HepG2 (cell line): ENCODE data around the gene ARIH2. TPM values are rescaled to one million over a fixed set of nuclear protein-coding genes. Genes with fewer than 3 reads are reported as not detected.
A peak's percentile ranks its signal among the peaks of the same experiment; 100 is the strongest.

Experiments used
- ATRX ChIP-seq: sonication (generic); formaldehyde crosslinking; IDR thresholded peaks from 2 replicates; pipeline ENCODE4 v1.4.0; 2020; ENCODE audit warnings: missing genetic modification reagents, borderline replicate concordance
- CBFB ChIP-seq: sonication (generic); formaldehyde crosslinking; IDR thresholded peaks from 2 replicates; pipeline ENCODE4 v1.4.0; 2020; ENCODE audit warnings: missing genetic modification reagents
- ELF3 ChIP-seq: IDR thresholded peaks from 2 replicates; pipeline ENCODE4 v1.6.1; 2016; ENCODE audit warnings: missing genetic modification reagents, missing compliant biosample characterization
- HOXA7 ChIP-seq: sonication (generic); formaldehyde crosslinking; IDR thresholded peaks from 2 replicates; pipeline ENCODE4 v1.8.1; 2022; ENCODE audit warnings: mild to moderate bottlenecking, missing genetic modification reagents, moderate library complexity
- KAT8 ChIP-seq: IDR thresholded peaks from 2 replicates; pipeline ENCODE4 v1.6.1; 2016; ENCODE audit warnings: missing genetic modification reagents, missing compliant biosample characterization
- NFIB ChIP-seq: sonication (generic); formaldehyde crosslinking; IDR thresholded peaks from 2 replicates; pipeline ENCODE4 v1.9.0; 2021; ENCODE audit warnings: missing genetic modification reagents, mild to moderate bottlenecking, borderline replicate concordance
- PCBP2 ChIP-seq: fragments of 200-400 bp; formaldehyde crosslinking; optimal IDR thresholded peaks from 2 replicates; pipeline ENCODE3; 2018; ENCODE audit warnings: low read length, low read depth; ENCODE audit not compliant: poor library complexity, severe bottlenecking
- SCMH1 ChIP-seq: sonication (generic); formaldehyde crosslinking; IDR thresholded peaks from 2 replicates; pipeline ENCODE4 v1.9.0; 2021; ENCODE audit warnings: missing genetic modification reagents, mild to moderate bottlenecking, borderline replicate concordance
- SRSF1 ChIP-seq: fragments of 200-400 bp; formaldehyde crosslinking; optimal IDR thresholded peaks from 2 replicates; pipeline ENCODE3; 2017; ENCODE audit warnings: mild to moderate bottlenecking, low read depth, low read length, moderate library complexity
- ZFP36L1 ChIP-seq: sonication (generic); formaldehyde crosslinking; IDR thresholded peaks from 2 replicates; pipeline ENCODE4 v1.8.0; 2022; ENCODE audit warnings: mild to moderate bottlenecking, missing genetic modification reagents, moderate library complexity
- ZNF550 ChIP-seq: sonication (generic); formaldehyde crosslinking; IDR thresholded peaks from 2 replicates; pipeline ENCODE4 v1.4.0; 2020; ENCODE audit warnings: mild to moderate bottlenecking, missing genetic modification reagents, borderline replicate concordance
- ZNF567 ChIP-seq: sonication (generic); formaldehyde crosslinking; IDR thresholded peaks from 2 replicates; pipeline ENCODE4 v1.8.1; 2023; ENCODE audit warnings: mild to moderate bottlenecking, missing genetic modification reagents, borderline replicate concordance
- ZSCAN20 ChIP-seq: sonication (generic); formaldehyde crosslinking; IDR thresholded peaks from 2 replicates; pipeline ENCODE4 v1.4.0; 2020; ENCODE audit warnings: missing genetic modification reagents, mild to moderate bottlenecking, borderline replicate concordance
- ZZZ3 ChIP-seq: sonication (generic); formaldehyde crosslinking; IDR thresholded peaks from 2 replicates; pipeline ENCODE4 v1.4.0; 2020; ENCODE audit warnings: missing genetic modification reagents, mild to moderate bottlenecking, borderline replicate concordance
- polyA plus RNA-seq, 8 experiments: library from polyadenylated mRNA; depleted of rRNA in 3 of 8; stranded (reverse) in 7 of 8; unstranded in 1 of 8; fragments of >200 nt; fragmentation: Illumina TruSeq in 4 of 8; extraction: Trizol in 4 of 8; gene quantifications; 2 replicates each; pipeline versions ENCODE4 v1.2.1 to v1.2.3, GENCODE V29; 2011 to 2016; ENCODE audit warnings: low read depth in 4 of 8, missing spikeins in 1 of 8, mixed read lengths in 1 of 8; ENCODE audit not compliant: insufficient read depth in 1 of 8
- total RNA-seq, 5 experiments: library from RNA; depleted of rRNA; stranded (reverse); fragments of >200 nt; fragmentation: Illumina TruSeq; extraction: Trizol; gene quantifications; 2 replicates each; pipeline ENCODE4 v1.2.3, GENCODE V29; 2016; ENCODE audit warnings: low read depth in 1 of 5
- TF ChIP-seq, protein P1 (sequence below): sonication (generic); formaldehyde crosslinking; IDR thresholded peaks from 2 replicates; pipeline ENCODE4 v1.4.0; 2020; ENCODE audit warnings: missing genetic modification reagents
- TF ChIP-seq, protein P2 (sequence below): sonication (generic); formaldehyde crosslinking; IDR thresholded peaks from 2 replicates; pipeline ENCODE4 v1.5.0; 2020; ENCODE audit warnings: mild to moderate bottlenecking, low read depth, missing genetic modification reagents, borderline replicate concordance
- TF ChIP-seq, protein P3 (sequence below): sonication (generic); formaldehyde crosslinking; IDR thresholded peaks from 2 replicates; pipeline ENCODE4 v1.5.1; 2020; ENCODE audit warnings: mild to moderate bottlenecking, missing genetic modification reagents, moderate library complexity
- TF ChIP-seq, protein P4 (sequence below): sonication (generic); formaldehyde crosslinking; IDR thresholded peaks from 2 replicates; pipeline ENCODE4 v1.5.1; 2020; ENCODE audit warnings: missing genetic modification reagents, mild to moderate bottlenecking, borderline replicate concordance
- TF ChIP-seq, protein P5 (sequence below): fragments of 450-650 bp; IDR thresholded peaks from 2 replicates; pipeline ENCODE4 v1.6.1; 2017

The ARIH2 gene
- total and polyA plus RNA-seq, 2 of the 13 experiments (the other 11 are each of a cell fraction or from before 2014, with no cell fraction given), result 64.8 to 83.3 TPM

DNA sequence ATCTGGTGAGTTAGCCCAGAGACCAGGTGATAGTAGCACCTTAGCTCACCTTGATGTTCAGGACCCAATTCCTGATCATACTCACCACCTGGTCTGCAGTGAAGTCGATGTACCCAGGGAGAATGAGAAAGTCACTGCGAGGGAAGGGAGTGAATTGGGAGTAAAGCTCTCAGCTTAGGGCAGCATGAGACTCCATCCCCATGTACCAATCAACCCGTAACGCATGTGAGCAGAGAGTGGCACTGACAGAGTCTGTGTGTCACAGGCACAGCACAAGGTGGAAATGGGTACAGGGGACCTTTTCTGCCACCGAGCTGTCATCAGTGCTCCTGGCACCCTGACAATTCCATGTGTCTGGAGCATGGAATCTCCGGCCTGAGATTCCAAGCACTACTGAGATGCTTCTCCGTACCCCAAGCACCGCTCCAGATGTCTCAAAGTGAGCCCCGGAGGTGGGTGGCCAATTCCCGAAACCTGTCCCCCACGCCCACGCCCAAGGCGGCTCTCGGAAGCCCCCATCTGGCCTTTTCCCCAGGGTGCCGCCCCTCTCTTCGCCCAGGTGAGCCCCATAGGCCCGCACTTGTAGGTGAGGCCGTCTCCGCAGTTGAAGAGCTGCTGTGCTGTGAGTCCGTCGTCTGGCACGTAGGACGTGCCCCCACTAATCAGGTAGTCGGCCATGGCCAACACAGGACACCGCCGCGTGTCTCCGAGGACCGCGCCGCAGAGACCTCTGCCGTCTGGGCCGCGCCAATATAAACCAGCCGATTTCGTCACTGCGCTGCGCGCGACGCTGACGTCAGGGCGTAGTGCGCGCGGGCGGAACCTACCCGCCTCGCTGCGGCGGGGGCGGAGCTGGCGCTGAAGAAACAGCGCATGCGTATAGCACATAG lies 110.3 kb downstream of the ARIH2 start, which contains the start of gene IMPDH2 (continued):
- TF ChIP-seq CBFB (CRISPR knock-in tag), result peak; percentile 90
- TF ChIP-seq HOXA7 (CRISPR knock-in tag), result no peak
- TF ChIP-seq KAT8 (CRISPR knock-in tag), result peak; percentile 94
- TF ChIP-seq, protein P1, sequence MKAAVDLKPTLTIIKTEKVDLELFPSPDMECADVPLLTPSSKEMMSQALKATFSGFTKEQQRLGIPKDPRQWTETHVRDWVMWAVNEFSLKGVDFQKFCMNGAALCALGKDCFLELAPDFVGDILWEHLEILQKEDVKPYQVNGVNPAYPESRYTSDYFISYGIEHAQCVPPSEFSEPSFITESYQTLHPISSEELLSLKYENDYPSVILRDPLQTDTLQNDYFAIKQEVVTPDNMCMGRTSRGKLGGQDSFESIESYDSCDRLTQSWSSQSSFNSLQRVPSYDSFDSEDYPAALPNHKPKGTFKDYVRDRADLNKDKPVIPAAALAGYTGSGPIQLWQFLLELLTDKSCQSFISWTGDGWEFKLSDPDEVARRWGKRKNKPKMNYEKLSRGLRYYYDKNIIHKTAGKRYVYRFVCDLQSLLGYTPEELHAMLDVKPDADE (CRISPR knock-in tag), result no peak
- TF ChIP-seq SRSF1, result peak; percentile 92
- TF ChIP-seq ZNF567 (CRISPR knock-in tag), result 0 out of 2 replicates have a peak, but pooled peaks have one; percentile 50
- TF ChIP-seq, protein P2, sequence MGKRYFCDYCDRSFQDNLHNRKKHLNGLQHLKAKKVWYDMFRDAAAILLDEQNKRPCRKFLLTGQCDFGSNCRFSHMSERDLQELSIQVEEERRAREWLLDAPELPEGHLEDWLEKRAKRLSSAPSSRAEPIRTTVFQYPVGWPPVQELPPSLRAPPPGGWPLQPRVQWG (CRISPR knock-in tag), result no peak
- no peak for TF ChIP-seq PCBP2
- TF ChIP-seq ZZZ3, result peak; percentile 80
- no peak for TF ChIP-seq SCMH1
- no peak for TF ChIP-seq ATRX (CRISPR knock-in tag)
- TF ChIP-seq ZFP36L1 (CRISPR knock-in tag), result peak; percentile 85; the same call in 1 of the 2 replicates
- peak; percentile 68 for TF ChIP-seq ELF3 (CRISPR knock-in tag)
- TF ChIP-seq, protein P3, sequence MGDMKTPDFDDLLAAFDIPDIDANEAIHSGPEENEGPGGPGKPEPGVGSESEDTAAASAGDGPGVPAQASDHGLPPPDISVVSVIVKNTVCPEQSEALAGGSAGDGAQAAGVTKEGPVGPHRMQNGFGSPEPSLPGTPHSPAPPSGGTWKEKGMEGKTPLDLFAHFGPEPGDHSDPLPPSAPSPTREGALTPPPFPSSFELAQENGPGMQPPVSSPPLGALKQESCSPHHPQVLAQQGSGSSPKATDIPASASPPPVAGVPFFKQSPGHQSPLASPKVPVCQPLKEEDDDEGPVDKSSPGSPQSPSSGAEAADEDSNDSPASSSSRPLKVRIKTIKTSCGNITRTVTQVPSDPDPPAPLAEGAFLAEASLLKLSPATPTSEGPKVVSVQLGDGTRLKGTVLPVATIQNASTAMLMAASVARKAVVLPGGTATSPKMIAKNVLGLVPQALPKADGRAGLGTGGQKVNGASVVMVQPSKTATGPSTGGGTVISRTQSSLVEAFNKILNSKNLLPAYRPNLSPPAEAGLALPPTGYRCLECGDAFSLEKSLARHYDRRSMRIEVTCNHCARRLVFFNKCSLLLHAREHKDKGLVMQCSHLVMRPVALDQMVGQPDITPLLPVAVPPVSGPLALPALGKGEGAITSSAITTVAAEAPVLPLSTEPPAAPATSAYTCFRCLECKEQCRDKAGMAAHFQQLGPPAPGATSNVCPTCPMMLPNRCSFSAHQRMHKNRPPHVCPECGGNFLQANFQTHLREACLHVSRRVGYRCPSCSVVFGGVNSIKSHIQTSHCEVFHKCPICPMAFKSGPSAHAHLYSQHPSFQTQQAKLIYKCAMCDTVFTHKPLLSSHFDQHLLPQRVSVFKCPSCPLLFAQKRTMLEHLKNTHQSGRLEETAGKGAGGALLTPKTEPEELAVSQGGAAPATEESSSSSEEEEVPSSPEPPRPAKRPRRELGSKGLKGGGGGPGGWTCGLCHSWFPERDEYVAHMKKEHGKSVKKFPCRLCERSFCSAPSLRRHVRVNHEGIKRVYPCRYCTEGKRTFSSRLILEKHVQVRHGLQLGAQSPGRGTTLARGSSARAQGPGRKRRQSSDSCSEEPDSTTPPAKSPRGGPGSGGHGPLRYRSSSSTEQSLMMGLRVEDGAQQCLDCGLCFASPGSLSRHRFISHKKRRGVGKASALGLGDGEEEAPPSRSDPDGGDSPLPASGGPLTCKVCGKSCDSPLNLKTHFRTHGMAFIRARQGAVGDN (CRISPR knock-in tag), result peak; percentile 99
- 0 out of 2 replicates have a peak, but pooled peaks have one; percentile 73 for TF ChIP-seq NFIB (CRISPR knock-in tag)
- peak; percentile 70; the same call in 1 of the 2 replicates for TF ChIP-seq ZSCAN20 (CRISPR knock-in tag)
- TF ChIP-seq, protein P4, sequence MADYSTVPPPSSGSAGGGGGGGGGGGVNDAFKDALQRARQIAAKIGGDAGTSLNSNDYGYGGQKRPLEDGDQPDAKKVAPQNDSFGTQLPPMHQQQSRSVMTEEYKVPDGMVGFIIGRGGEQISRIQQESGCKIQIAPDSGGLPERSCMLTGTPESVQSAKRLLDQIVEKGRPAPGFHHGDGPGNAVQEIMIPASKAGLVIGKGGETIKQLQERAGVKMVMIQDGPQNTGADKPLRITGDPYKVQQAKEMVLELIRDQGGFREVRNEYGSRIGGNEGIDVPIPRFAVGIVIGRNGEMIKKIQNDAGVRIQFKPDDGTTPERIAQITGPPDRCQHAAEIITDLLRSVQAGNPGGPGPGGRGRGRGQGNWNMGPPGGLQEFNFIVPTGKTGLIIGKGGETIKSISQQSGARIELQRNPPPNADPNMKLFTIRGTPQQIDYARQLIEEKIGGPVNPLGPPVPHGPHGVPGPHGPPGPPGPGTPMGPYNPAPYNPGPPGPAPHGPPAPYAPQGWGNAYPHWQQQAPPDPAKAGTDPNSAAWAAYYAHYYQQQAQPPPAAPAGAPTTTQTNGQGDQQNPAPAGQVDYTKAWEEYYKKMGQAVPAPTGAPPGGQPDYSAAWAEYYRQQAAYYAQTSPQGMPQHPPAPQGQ, result peak; percentile 84; the same call in 1 of the 2 replicates
- no peak for TF ChIP-seq ZNF550
- TF ChIP-seq, protein P5, sequence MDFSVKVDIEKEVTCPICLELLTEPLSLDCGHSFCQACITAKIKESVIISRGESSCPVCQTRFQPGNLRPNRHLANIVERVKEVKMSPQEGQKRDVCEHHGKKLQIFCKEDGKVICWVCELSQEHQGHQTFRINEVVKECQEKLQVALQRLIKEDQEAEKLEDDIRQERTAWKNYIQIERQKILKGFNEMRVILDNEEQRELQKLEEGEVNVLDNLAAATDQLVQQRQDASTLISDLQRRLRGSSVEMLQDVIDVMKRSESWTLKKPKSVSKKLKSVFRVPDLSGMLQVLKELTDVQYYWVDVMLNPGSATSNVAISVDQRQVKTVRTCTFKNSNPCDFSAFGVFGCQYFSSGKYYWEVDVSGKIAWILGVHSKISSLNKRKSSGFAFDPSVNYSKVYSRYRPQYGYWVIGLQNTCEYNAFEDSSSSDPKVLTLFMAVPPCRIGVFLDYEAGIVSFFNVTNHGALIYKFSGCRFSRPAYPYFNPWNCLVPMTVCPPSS, result no peak
